Stimulated activated CD4-positive, alpha-beta T cell treated with anti-CD3 and anti-CD28 coated beads, TNF-alpha, amount 100 ng/mL, for 4 hours (primary cell): ENCODE measurements around the gene ACKR3.

Source experiments
- DNase-seq, 3 experiments: peaks; one replicate each; pipeline ENCODE4 v3.0.0-alpha.2; 2020; ENCODE audit warnings: low read depth in 3 of 3

The ACKR3 gene

GRCh38 chr2:236584521-236585384 is 15.1 kb downstream of the ACKR3 start:
- no peak for DNase-seq

DNA sequence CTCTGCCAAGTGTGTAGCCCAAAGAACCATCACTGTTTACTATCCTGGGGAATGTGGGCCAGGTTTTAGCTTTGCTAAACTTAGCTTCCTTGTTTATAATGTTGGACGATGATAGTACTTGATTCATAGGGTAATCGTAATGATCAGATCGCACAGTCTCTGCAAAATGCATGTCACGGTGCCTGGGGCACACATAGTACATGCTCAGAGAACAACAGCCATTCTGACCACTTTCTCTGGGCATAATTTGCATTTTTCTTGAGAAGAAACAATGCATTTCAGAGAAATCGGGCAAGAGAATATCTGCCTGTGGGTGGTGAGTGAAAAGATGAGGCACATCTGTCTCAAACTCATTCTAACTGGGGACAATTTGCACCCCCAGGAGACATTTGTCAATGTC is 16.3 kb downstream of the ACKR3 start:
- no peak for DNase-seq

DNA sequence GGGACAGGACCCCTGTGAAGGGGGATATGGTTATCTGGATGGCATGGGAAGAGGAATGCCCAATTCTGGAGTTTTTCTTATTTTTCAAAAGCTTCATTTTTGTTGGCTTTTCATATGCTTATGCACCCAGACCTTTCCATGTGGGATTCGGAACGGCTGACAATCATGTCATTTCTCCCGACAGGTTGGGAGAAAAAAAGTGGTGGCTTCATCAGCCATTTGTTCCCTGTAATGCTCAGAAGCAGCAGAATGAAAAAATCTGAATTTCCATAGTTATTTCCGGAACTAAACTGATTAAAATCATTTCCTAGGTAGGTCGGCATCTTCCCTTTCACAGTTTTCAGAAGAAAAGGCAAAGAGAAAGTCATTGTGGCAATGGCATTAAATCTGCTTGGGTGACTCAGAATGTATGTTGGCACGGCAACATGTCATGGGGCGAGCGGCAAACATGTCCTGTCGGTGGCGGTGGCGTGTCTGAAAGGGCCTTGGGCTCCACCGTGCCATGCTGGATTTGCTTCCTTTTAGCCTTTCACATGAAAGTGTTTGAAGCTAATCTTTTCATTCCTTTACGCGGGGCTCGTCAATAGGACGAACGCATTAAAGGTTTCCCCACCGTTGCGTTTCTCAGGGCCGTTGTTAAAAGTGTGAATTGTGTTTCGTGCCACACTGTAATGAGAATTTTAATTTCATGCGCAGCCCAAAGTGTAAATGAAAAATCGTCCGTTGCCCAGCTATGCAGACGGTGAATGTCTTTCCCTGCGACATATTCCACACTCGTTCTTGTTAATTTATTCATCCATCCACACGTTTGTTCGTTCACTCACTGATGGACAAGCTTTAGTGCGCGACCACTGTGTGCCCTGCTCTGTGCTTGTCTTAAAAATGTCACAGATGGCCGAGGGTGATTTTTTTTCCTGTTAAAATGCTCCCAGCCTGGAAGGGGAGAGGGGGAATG is 18.5 kb downstream of the ACKR3 start:
- no peak for DNase-seq

DNA sequence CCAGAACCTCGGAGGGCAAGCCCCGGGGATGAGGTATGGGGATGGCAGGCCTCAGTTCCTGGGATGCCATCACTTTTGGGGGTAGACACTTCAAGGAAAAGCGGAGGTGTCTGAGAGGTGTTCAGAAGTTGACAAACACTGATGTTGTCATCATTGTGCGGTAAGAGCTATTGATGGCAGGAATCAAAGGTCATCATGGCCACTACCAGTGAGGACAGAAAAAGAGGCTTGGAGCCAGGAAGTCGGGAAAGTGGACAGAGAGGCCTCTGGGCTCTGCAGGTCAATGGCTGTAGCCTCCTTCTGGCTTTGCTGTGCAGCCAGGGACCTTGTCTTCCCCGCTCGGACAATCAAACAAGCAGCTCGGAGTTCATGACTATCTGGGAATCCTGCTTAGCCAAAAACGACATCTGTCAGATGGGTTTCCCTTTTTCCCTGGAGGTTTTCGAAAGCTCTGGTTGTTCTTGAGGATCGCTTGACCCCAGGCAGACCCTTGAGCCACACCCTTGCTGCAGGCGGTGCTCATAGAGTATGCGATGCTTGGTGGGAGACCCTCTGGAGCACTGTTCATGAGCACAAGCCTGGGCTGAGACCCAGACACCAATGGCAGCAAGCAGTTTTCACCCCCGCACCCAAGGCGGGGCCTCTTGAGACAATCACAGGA is 19.4 kb downstream of the ACKR3 start:
- no peak for DNase-seq

DNA sequence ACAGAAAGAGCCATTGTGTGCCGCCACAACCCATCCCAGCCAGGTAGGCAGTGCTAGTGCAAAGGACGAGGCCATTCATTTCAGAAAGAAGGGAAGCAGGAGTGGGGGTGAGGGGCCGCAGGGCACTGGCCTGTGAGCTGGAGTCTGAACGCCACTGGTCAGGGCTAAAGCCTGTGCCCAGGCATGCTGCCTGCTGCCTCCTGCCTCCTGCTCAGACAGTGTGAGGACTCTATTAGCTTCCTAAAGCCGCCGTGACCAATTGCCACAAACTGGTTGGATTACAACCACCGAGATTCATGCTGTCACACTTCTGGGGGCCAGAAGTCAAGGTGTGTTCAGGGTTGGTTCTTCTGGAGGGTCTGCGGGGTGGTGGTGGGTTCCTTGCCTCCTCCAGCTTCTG is 21.2 kb downstream of the ACKR3 start:
- no peak for DNase-seq

- no peak for DNase-seq
Measured at GRCh38 chr2:236592821-236593220, 23.2 kb downstream of the ACKR3 start.

DNA sequence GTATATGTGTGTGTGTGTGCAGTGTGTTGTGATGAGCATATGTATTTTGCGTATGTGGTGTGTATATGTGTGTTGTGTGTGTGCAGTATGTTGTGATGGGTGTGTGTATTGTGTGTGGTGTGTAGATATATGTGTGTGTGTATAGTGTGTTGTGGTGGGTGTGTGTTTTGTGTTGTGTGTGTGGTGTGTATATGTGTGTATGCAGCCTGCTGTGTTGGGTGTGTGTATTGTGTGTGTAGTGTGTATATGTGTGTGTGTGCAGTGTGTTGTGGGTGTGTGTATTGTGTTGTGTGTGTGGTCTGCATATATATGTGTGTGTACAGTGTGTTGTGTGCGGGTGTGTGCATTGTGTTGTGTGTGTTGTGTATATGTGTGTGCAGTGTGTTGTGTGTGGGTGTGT is 23.9 kb downstream of the ACKR3 start:
- no peak for DNase-seq

- DNase-seq, result no peak
Measured at GRCh38 chr2:236593956-236594355, 24.3 kb downstream of the ACKR3 start.

- DNase-seq, result no peak
Measured at GRCh38 chr2:236597629-236598028, 28.0 kb downstream of the ACKR3 start.

GRCh38 chr2:236599059-236599458 is 29.4 kb downstream of the ACKR3 start:
- no peak for DNase-seq

GRCh38 chr2:236600158-236600557 is 30.5 kb downstream of the ACKR3 start:
- no peak for DNase-seq

DNA sequence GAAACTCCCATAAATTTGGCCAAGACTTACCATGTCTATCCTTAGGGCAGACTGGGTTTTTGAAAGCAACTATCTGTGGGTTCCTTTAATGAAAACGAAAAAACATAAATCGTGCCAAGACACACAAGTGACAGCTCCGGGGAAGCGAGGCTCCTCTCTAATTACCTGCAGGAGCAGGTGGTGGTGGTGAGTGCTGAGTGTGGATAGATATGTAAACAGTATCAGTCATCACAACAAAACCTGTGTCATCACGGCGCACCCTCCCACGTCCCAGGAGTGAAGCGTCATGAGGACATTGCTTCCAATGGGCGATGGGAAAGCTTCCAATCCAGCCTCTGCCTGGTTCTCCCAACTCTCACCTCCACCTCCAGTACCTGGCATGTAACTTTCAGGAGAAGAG is 31.3 kb downstream of the ACKR3 start:
- no peak for DNase-seq

- no peak for DNase-seq
Measured at GRCh38 chr2:236601316-236602202, 31.9 kb downstream of the ACKR3 start.

GRCh38 chr2:236602678-236603077 is 33.1 kb downstream of the ACKR3 start:
- no peak for DNase-seq

GRCh38 chr2:236603361-236604015 is 33.9 kb downstream of the ACKR3 start:
- DNase-seq, result no peak

DNA sequence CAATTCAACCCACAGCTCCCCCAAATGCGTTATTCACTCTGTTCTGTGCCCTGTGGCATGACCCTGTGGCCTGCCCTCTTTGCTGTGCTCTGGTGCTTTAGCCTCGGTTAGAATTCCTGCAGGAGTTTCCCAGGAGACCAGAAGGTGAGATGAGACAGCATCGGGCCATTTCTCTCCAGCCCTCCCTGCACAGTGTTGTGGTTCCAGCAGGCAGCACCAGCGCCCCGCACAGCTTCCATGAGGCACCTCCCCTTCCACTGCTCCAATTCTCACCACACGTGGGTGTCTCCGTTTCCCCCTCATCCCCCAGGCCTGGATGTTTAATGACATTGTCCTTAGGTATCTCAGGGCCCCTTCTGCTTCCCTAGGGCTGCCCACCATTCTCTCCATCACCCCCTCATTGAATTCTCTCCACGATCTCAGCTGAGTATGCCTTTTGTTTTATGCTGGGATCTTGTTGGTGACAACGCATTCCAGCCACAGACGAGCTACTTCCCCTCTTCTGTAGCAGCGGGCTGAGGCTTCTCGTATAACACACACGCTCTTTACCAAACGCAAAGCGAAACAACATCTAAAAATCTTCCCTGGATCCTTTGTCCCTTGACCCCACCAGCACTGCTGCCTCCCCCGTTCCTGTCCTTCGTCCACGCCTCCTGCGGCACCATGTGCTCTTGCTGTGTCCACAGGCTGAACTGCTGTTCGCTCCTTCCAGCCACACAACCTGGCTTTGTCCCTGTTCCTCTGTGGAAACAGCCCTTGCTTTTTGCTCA is 35.1 kb downstream of the ACKR3 start:
- DNase-seq, result no peak

DNA sequence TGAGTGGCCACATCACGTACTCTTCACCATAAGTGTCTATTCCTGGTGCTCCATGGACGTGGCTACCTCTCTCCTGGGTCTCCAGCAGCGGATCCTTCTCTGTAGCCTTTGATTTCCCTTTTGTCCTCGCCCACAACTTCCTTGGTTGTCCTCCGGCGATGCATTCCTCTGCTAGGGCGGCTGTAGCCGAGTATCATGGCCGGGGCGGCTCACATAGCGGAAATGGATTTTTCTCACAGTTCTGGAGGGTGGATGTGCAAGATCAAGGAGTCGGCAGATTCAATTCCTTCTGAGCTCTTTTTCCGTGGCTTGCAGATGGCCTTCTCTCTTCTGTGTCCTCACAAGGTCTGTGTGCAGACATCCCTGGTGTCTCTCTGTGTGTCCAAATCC is 35.7 kb downstream of the ACKR3 start:
- DNase-seq, result no peak

GRCh38 chr2:236606023-236606422 is 36.4 kb downstream of the ACKR3 start:
- no peak for DNase-seq

DNA sequence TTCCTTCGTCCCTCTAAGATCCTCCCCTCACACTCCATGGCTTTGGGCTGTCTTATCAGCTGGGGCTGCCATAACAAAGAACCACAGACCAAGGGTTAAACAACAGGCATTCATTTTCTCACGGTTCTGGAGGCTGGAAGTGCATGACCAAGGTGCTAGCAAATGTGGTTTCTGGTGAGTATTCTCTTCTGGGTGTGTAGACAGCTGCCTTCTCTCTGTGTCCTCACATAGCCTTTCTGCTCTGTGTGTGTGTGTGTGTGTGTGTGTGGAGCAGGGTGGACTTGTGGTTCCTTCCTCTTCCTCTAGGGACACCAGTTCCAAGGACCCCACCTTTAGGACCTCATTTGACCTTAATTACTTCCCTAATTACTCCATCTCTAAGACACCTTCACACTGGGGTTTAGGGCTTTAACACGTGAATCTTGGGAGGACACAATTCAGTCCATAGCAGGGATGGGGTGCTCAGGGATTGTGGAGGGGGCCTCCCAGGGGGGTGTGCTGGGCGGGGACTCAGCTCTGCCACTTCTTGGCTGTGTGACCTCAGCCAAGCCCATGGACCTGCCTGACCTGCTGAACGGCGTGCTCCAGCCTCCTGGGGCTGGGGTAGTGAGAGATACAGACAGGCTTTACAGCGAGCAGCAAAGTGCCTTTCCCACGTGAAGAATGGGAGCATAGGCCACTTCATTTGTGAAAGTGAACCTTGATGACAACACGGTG is 38.0 kb downstream of the ACKR3 start:
- DNase-seq, result no peak
